IMR-90 (cell line): ENCODE measurements around the gene ETV6. TPM values are rescaled to one million over a fixed set of nuclear protein-coding genes. Genes with fewer than 3 reads are reported as not detected.

Experiments used
- ATAC-seq: fragments of 200-7000 bp; cut with Tn5 transposase; 2 replicates; pipeline ENCODE4 v1.9.1; 2020; ENCODE audit warnings: low read depth, mild to moderate bottlenecking, moderate library complexity
- BruUV-seq: library from RNA; stranded (reverse); fragments of 400-500 nt; replicated peaks from 2 replicates; lab custom pipeline; 2021; lab: Mats Ljungman, UMichigan
- CTCF ChIA-PET: fragments of 300-600 bp; formaldehyde crosslinking; extraction: SDS; loops from one replicate; lab custom pipeline; 2021; ENCODE audit warnings: antibody characterized with exemption; lab: Yijun Ruan, JAX
- POLR2A ChIA-PET: fragments of 300-600 bp; sonication (Branson Sonifier 250); formaldehyde crosslinking; loops from one replicate; lab custom pipeline; 2022; ENCODE audit warnings: antibody characterized with exemption; ENCODE audit not compliant: unreplicated experiment; lab: Charles Lee
- DNase-seq: peaks from one replicate; pipeline ENCODE4 v3.0.0; 2013
- H2AFZ ChIP-seq: replicated peaks from 2 replicates; pipeline ENCODE3; 2013; ENCODE audit warnings: low read length, mild to moderate bottlenecking; ENCODE audit not compliant: poor library complexity
- H2AK5ac ChIP-seq: 2 replicates; pipeline ENCODE4 v1.6.1; 2013; ENCODE audit warnings: low read depth, low read length, inconsistent platforms
- H2AK9ac ChIP-seq: replicated peaks from 2 replicates; pipeline ENCODE3; 2013; ENCODE audit warnings: mild to moderate bottlenecking, low read depth, low read length, moderate library complexity; ENCODE audit not compliant: poor library complexity
- H2BK120ac ChIP-seq: 2 replicates; pipeline ENCODE4 v1.6.1; 2013; ENCODE audit warnings: low read depth, low read length, inconsistent platforms
- H2BK15ac ChIP-seq: 3 replicates; pipeline ENCODE4 v1.6.1; 2013; ENCODE audit warnings: low read depth, low read length, inconsistent platforms
- H2BK20ac ChIP-seq: 2 replicates; pipeline ENCODE4 v1.6.1; 2013; ENCODE audit warnings: low read depth, mild to moderate bottlenecking, inconsistent platforms, low read length, moderate library complexity
- H2BK5ac ChIP-seq: 2 replicates; pipeline ENCODE4 v1.6.1; 2013; ENCODE audit warnings: mild to moderate bottlenecking, low read depth, low read length, inconsistent platforms; ENCODE audit not compliant: poor library complexity, severe bottlenecking
- H3K14ac ChIP-seq: replicated peaks from 2 replicates; pipeline ENCODE4 v1.6.1; 2013; ENCODE audit warnings: low read depth, low read length, inconsistent platforms
- H3K18ac ChIP-seq: 2 replicates; pipeline ENCODE4 v1.6.1; 2013; ENCODE audit warnings: low read depth, low read length, control low read depth
- H3K23ac ChIP-seq: 2 replicates; pipeline ENCODE4 v1.6.1; 2013; ENCODE audit warnings: low read depth, low read length, inconsistent platforms
- H3K27ac ChIP-seq: 2 replicates; pipeline ENCODE4 v1.5.1; 2013; ENCODE audit warnings: mild to moderate bottlenecking, control low read depth, low read length; ENCODE audit not compliant: insufficient read depth
- H3K27me3 ChIP-seq: 2 replicates; pipeline ENCODE4 v1.6.1; 2013; ENCODE audit warnings: low read length; ENCODE audit not compliant: control insufficient read depth, insufficient read depth
- H3K36me3 ChIP-seq: 2 replicates; pipeline ENCODE4 v1.6.1; 2013; ENCODE audit warnings: low read length, mixed read lengths; ENCODE audit not compliant: control insufficient read depth, insufficient read depth
- H3K4ac ChIP-seq: 2 replicates; pipeline ENCODE4 v1.6.1; 2013; ENCODE audit warnings: low read depth, low read length, inconsistent platforms
- H3K4me1 ChIP-seq: 2 replicates; pipeline ENCODE4 v1.6.1; 2013; ENCODE audit warnings: low read length, mixed read lengths; ENCODE audit not compliant: control insufficient read depth, insufficient read depth
- H3K4me2 ChIP-seq: 2 replicates; pipeline ENCODE4 v1.6.1; 2013; ENCODE audit warnings: low read depth, mild to moderate bottlenecking, control low read depth, low read length, moderate library complexity
- H3K4me3 ChIP-seq: 2 replicates; pipeline ENCODE4 v1.5.1; 2013; ENCODE audit warnings: low read depth, mild to moderate bottlenecking, control low read depth, low read length, moderate library complexity; ENCODE audit not compliant: insufficient read depth
- H3K56ac ChIP-seq: 2 replicates; pipeline ENCODE4 v1.6.1; 2013; ENCODE audit warnings: low read length, inconsistent platforms; ENCODE audit not compliant: insufficient read depth; ENCODE audit errors: extremely low read depth
- H3K79me1 ChIP-seq, 2 experiments: 2 replicates each; pipeline ENCODE4 v1.6.1; 2013; ENCODE audit warnings: low read length in 2 of 2, inconsistent platforms in 1 of 2, low read depth in 1 of 2
- H3K9ac ChIP-seq: 2 replicates; pipeline ENCODE4 v1.6.1; 2013; ENCODE audit warnings: low read depth, low read length, control low read depth
- H3K9me1 ChIP-seq: 2 replicates; pipeline ENCODE4 v1.6.1; 2013; ENCODE audit warnings: low read length, inconsistent platforms; ENCODE audit not compliant: insufficient read depth
- H3K9me3 ChIP-seq: 2 replicates; pipeline ENCODE4 v1.6.1; 2013; ENCODE audit warnings: low read length; ENCODE audit not compliant: control insufficient read depth, insufficient read depth
- H4K20me1 ChIP-seq: 2 replicates; pipeline ENCODE4 v1.6.1; 2013; ENCODE audit warnings: low read length, inconsistent platforms; ENCODE audit not compliant: insufficient read depth
- H4K5ac ChIP-seq: 2 replicates; pipeline ENCODE4 v1.6.1; 2013; ENCODE audit warnings: mild to moderate bottlenecking, low read depth, low read length, control low read depth
- H4K8ac ChIP-seq, 2 experiments: 2 replicates each; pipeline ENCODE4 v1.6.1; 2013; ENCODE audit warnings: low read depth in 2 of 2, low read length in 2 of 2, control low read depth in 1 of 2, inconsistent platforms in 1 of 2
- H4K91ac ChIP-seq: 2 replicates; pipeline ENCODE4 v1.6.1; 2013; ENCODE audit warnings: low read depth, low read length, inconsistent platforms; ENCODE audit not compliant: insufficient read depth
- BHLHE40 ChIP-seq: fragments of 150-350 bp; IDR thresholded peaks from 2 replicates; pipeline ENCODE4 v1.6.1; 2016; ENCODE audit warnings: mild to moderate bottlenecking, low read depth, low read length
- CEBPB ChIP-seq: IDR thresholded peaks from 2 replicates; pipeline ENCODE4 v1.6.1; 2012; ENCODE audit warnings: low read depth, low read length, improper control_type of control experiment
- CHD1 ChIP-seq: IDR thresholded peaks from 2 replicates; pipeline ENCODE4 v1.6.1; 2012; ENCODE audit warnings: low read depth, low read length, improper control_type of control experiment
- FOS ChIP-seq: fragments of 150-350 bp; IDR thresholded peaks from 2 replicates; pipeline ENCODE4 v1.6.1; 2016; ENCODE audit warnings: low read depth, low read length
- MAFK ChIP-seq: IDR thresholded peaks from 2 replicates; pipeline ENCODE4 v1.6.1; 2012; ENCODE audit warnings: low read depth, low read length, improper control_type of control experiment
- MAZ ChIP-seq: IDR thresholded peaks from 2 replicates; pipeline ENCODE4 v1.6.1; 2012; ENCODE audit warnings: low read depth, mild to moderate bottlenecking, low read length, improper control_type of control experiment, moderate library complexity, borderline replicate concordance
- MXI1 ChIP-seq: IDR thresholded peaks from 2 replicates; pipeline ENCODE4 v1.6.1; 2012; ENCODE audit warnings: low read depth, mild to moderate bottlenecking, low read length, moderate library complexity, borderline replicate concordance
- NFE2L2 ChIP-seq: fragments of 150-350 bp; IDR thresholded peaks from 2 replicates; pipeline ENCODE4 v1.6.1; 2016; ENCODE audit warnings: low read depth, mild to moderate bottlenecking, low read length
- POLR2A ChIP-seq: IDR thresholded peaks from 2 replicates; pipeline ENCODE4 v1.6.1; 2012; ENCODE audit warnings: mild to moderate bottlenecking, low read depth, low read length
- RAD21 ChIP-seq: IDR thresholded peaks from 2 replicates; pipeline ENCODE4 v1.6.1; 2012; ENCODE audit warnings: low read length, improper control_type of control experiment
- RCOR1 ChIP-seq: IDR thresholded peaks from 2 replicates; pipeline ENCODE4 v1.6.1; 2012; ENCODE audit warnings: mild to moderate bottlenecking, low read length, improper control_type of control experiment; ENCODE audit not compliant: insufficient replicate concordance
- RFX5 ChIP-seq: IDR thresholded peaks from 2 replicates; pipeline ENCODE4 v1.8.0; 2012; ENCODE audit warnings: low read depth, mild to moderate bottlenecking, low read length, moderate library complexity
- SMC3 ChIP-seq: fragments of 150-350 bp; IDR thresholded peaks from 2 replicates; pipeline ENCODE4 v1.6.1; 2016; ENCODE audit warnings: low read depth, mild to moderate bottlenecking, antibody characterized with exemption, low read length, moderate library complexity
- WGBS, 2 experiments: methylation state at CpG; one replicate each; pipeline versions ENCODE4 v1.1.5 to v1.1.7; 2013; ENCODE audit warnings: missing lambda C conversion rate in 2 of 2; ENCODE audit not compliant: insufficient read length in 1 of 2; ENCODE audit errors: extremely low coverage in 2 of 2; 5-methylcytosine and 5-hydroxymethylcytosine counted together
- dilution Hi-C: fragments of 300-500 bp; cut with HindIII; formaldehyde crosslinking; loops from one replicate; pipeline ENCODE4 v1.14.3; 2018; ENCODE audit warnings: low sequenced_read_pairs; ENCODE audit not compliant: unreplicated experiment
- in situ Hi-C: fragments of 300-500 bp; cut with MboI; formaldehyde crosslinking; loops from 3 replicates; pipeline ENCODE4 v1.14.3; 2019; ENCODE audit warnings: low sequenced_read_pairs, inconsistent platforms, mixed read lengths
- intact Hi-C: fragments of 100-400 bp; cut with micrococcal nuclease; formaldehyde crosslinking; loops from 2 replicates; pipeline ENCODE4 v1.10.0; 2022
- polyA plus RNA-seq, 3 experiments: library from polyadenylated mRNA; depleted of rRNA; stranded (reverse); fragments of >200 nt; gene quantifications; 2 replicates each; pipeline ENCODE4 v1.2.3, GENCODE V29; 2012; ENCODE audit warnings: low replicate concordance in 1 of 3
- total RNA-seq: library from RNA; depleted of rRNA; stranded (reverse); fragments of >200 nt; gene quantifications from 2 replicates; pipeline ENCODE4 v1.2.3, GENCODE V29; 2012
- TF ChIP-seq, protein P1 (sequence below): fragments of 150-350 bp; IDR thresholded peaks from 2 replicates; pipeline ENCODE4 v1.6.1; 2017; ENCODE audit warnings: mild to moderate bottlenecking, antibody characterized with exemption, low read length, low read depth
- TF ChIP-seq, protein P2 (sequence below): conservative IDR thresholded peaks from 2 replicates; pipeline ENCODE4 v1.5.1; 2012; ENCODE audit warnings: mild to moderate bottlenecking, low read depth, low read length, improper control_type of control experiment
- TF ChIP-seq, protein P3 (sequence below): fragments of 150-350 bp; IDR thresholded peaks from 2 replicates; pipeline ENCODE4 v1.6.1; 2016; ENCODE audit warnings: low read depth, mild to moderate bottlenecking, low read length, moderate library complexity, borderline replicate concordance

ETV6 gene
- total and polyA plus RNA-seq, 2 of the 4 experiments (the other 2 are of a cell fraction): 8.4 to 9.9 TPM

DNA sequence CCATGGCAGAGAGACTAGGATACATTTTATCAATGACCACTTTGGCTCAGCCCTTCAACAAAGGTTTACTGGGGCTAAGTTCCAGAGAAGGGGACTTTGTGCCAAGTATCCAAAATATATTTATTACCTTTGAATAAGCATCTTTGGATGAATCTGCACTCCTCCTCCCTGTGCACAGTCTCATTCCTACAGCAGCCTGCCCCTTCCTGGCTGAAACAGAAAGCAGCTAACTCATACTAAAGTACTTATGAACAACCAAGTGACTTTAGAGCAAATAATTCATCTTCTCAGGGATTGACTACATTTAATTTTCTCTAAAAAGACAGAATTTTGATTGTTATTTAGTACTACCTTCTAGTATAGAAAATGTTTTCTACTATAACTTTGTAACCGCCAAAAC lies 47.8 kb upstream of the ETV6 start:
- dilution Hi-C loops: no loop called here
- H4K8ac ChIP-seq: no peak overlapping the region
- no peak overlapping the region for H2AFZ ChIP-seq
- H2BK15ac ChIP-seq: no peak overlapping the region
- no CpG with 5 or more reads among the region's 1 CpG for WGBS, 2 experiments
- CTCF ChIA-PET: interaction anchor here (0.7 kb wide), 1 partner anchor 20 kb away, joined by 3 read pairs; no protein-coding TSS in a partner anchor
- no peak overlapping the region for H3K4ac ChIP-seq
- no peak overlapping the region for H3K56ac ChIP-seq
- no peaks in the 10 kb centered on the region for H3K9me3 ChIP-seq
- H2BK5ac ChIP-seq: no peak overlapping the region
- H3K36me3 ChIP-seq: no peaks in the 10 kb centered on the region
- no peak overlapping the region for H3K18ac ChIP-seq
- peaks cover 9% of the 10 kb centered on the region for H3K27me3 ChIP-seq
- no peak overlapping the region for H3K14ac ChIP-seq
- no peak overlapping the region for H3K9ac ChIP-seq
- DNase-seq (no peak), ATAC-seq (0 out of 2 replicates have a peak, but pooled peaks have one; percentile 24)
- no peak overlapping the region for H2AK9ac ChIP-seq
- BruUV-seq: no TSS peak
- POLR2A ChIA-PET: no interaction called here
- intact Hi-C loops: no loop called here
- H3K23ac ChIP-seq: no peak overlapping the region
- H3K9me1 ChIP-seq: no peaks in the 10 kb centered on the region
- no peak overlapping the region for H2BK20ac ChIP-seq
- H3K4me3 ChIP-seq: no peak overlapping the region
- no peak overlapping the region for H2AK5ac ChIP-seq
- in situ Hi-C loops: no loop called here
- no peaks in the 10 kb centered on the region for H4K20me1 ChIP-seq
- TF ChIP-seq SMC3 (no peak), NFE2L2 (no peak), POLR2A (no peak), FOS (no peak), BHLHE40 (no peak), RFX5 (no peak), MXI1 (no peak), CHD1 (no peak), RAD21 (no peak), RCOR1 (no peak), CEBPB (no peak), MAFK (no peak), MAZ (no peak)
- TF ChIP-seq, protein P1, sequence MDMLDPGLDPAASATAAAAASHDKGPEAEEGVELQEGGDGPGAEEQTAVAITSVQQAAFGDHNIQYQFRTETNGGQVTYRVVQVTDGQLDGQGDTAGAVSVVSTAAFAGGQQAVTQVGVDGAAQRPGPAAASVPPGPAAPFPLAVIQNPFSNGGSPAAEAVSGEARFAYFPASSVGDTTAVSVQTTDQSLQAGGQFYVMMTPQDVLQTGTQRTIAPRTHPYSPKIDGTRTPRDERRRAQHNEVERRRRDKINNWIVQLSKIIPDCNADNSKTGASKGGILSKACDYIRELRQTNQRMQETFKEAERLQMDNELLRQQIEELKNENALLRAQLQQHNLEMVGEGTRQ: no peak
- TF ChIP-seq, protein P2, sequence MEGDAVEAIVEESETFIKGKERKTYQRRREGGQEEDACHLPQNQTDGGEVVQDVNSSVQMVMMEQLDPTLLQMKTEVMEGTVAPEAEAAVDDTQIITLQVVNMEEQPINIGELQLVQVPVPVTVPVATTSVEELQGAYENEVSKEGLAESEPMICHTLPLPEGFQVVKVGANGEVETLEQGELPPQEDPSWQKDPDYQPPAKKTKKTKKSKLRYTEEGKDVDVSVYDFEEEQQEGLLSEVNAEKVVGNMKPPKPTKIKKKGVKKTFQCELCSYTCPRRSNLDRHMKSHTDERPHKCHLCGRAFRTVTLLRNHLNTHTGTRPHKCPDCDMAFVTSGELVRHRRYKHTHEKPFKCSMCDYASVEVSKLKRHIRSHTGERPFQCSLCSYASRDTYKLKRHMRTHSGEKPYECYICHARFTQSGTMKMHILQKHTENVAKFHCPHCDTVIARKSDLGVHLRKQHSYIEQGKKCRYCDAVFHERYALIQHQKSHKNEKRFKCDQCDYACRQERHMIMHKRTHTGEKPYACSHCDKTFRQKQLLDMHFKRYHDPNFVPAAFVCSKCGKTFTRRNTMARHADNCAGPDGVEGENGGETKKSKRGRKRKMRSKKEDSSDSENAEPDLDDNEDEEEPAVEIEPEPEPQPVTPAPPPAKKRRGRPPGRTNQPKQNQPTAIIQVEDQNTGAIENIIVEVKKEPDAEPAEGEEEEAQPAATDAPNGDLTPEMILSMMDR: no peak
- TF ChIP-seq, protein P3, sequence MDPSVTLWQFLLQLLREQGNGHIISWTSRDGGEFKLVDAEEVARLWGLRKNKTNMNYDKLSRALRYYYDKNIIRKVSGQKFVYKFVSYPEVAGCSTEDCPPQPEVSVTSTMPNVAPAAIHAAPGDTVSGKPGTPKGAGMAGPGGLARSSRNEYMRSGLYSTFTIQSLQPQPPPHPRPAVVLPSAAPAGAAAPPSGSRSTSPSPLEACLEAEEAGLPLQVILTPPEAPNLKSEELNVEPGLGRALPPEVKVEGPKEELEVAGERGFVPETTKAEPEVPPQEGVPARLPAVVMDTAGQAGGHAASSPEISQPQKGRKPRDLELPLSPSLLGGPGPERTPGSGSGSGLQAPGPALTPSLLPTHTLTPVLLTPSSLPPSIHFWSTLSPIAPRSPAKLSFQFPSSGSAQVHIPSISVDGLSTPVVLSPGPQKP: no peak
- H3K4me2 ChIP-seq: no peak overlapping the region
- H3K79me1 ChIP-seq: no peaks in the 10 kb centered on the region
- H3K27ac ChIP-seq: no peak overlapping the region
- H3K4me1 ChIP-seq: no peaks in the 10 kb centered on the region; the same call in 1 of the 2 replicates
- no peak overlapping the region for H4K91ac ChIP-seq
- H2BK120ac ChIP-seq: no peak overlapping the region
- H4K5ac ChIP-seq: no peak overlapping the region
